Measurements from ENCODE around the gene DAB2.

Gene DAB2

DNA sequence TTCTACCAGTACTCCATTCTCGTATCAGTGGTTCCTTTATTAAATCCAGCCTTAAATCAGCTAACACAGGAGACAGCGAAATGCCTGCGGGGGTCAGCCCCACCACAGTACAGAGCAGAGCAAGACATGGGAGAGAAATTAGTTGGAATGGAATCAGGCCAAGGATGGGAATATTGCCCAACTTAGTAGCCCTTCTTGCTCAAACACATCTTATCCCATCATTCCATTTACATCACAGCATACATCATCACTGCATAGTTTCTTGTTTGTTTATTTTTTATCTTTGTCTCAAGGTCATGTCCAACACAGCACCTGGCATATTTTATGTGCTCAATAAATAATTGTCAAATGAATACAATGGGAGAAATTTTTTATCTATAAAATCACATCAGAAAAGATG lies 34.3 kb upstream of the DAB2 start:
- Histone ChIP-seq H3K9me2 (replicated peaks; ENCODE audit: insufficient read depth, low read length) (no peaks in the 10 kb centered on the region), H3K4me3 (ENCODE audit: insufficient read depth, low read length, poor library complexity, severe bottlenecking) (no peak overlapping the region), H3K79me2 (ENCODE audit: insufficient read depth, low read length) (no peaks in the 10 kb centered on the region), H3K4me2 (ENCODE audit: low read depth, low read length, poor library complexity, severe bottlenecking) (no peak overlapping the region), H4K20me1 (ENCODE audit: low read depth, low read length) (no peaks in the 10 kb centered on the region), H3K9ac (ENCODE audit: low read length) (no peak overlapping the region), H3K27me3 (ENCODE audit: low read length) (no peaks in the 10 kb centered on the region), H3F3A (ENCODE audit: insufficient read depth) (no peaks in the 10 kb centered on the region), H3K36me3 (ENCODE audit: low read length) (no peaks in the 10 kb centered on the region), H2AFZ (ENCODE audit: low read depth, low read length, severe bottlenecking) (no peak overlapping the region), H3K9me3 (ENCODE audit: insufficient read depth, low read length) (no peaks in the 10 kb centered on the region), H3K27ac (ENCODE audit: low read depth, low read length) (no peak overlapping the region)
- TF ChIP-seq, protein P1, sequence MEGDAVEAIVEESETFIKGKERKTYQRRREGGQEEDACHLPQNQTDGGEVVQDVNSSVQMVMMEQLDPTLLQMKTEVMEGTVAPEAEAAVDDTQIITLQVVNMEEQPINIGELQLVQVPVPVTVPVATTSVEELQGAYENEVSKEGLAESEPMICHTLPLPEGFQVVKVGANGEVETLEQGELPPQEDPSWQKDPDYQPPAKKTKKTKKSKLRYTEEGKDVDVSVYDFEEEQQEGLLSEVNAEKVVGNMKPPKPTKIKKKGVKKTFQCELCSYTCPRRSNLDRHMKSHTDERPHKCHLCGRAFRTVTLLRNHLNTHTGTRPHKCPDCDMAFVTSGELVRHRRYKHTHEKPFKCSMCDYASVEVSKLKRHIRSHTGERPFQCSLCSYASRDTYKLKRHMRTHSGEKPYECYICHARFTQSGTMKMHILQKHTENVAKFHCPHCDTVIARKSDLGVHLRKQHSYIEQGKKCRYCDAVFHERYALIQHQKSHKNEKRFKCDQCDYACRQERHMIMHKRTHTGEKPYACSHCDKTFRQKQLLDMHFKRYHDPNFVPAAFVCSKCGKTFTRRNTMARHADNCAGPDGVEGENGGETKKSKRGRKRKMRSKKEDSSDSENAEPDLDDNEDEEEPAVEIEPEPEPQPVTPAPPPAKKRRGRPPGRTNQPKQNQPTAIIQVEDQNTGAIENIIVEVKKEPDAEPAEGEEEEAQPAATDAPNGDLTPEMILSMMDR (IDR thresholded peaks at IDR 0.05; ENCODE audit: insufficient read depth, low read length, poor library complexity, severe bottlenecking), result no peak
- TF ChIP-seq EZH2phosphoT487 (conservative IDR thresholded peaks at IDR 0.05; ENCODE audit: low read length), result no peak

DNA sequence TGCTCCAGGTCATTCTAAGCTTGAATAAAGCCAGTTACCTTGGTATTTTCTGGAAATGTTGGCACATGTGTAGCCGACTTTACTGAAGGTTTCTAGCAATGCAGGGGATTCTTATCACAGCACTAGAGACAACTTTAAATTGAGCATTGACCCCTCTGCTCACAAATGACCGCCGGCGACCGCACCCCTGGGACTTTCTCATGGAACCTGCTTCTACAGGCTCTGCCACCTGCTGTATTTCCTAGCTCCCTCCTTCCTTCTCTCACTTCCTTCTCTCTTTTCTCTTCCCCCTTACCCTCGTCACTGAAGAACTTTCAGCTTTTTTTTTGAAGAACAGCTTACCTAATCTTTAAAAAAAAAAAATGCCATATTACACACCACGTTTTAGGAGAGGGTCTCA lies 30.9 kb upstream of the DAB2 start:
- Histone ChIP-seq H3F3A (ENCODE audit: insufficient read depth) (no peaks in the 10 kb centered on the region), H3K4me2 (ENCODE audit: low read depth, low read length, poor library complexity, severe bottlenecking) (no peak overlapping the region), H3K36me3 (ENCODE audit: low read length) (no peaks in the 10 kb centered on the region), H4K20me1 (ENCODE audit: low read depth, low read length) (no peaks in the 10 kb centered on the region), H3K79me2 (ENCODE audit: insufficient read depth, low read length) (no peaks in the 10 kb centered on the region), H3K9me2 (replicated peaks; ENCODE audit: insufficient read depth, low read length) (no peaks in the 10 kb centered on the region), H3K9me3 (ENCODE audit: insufficient read depth, low read length) (no peaks in the 10 kb centered on the region), H2AFZ (ENCODE audit: low read depth, low read length, severe bottlenecking) (no peak overlapping the region), H3K27me3 (ENCODE audit: low read length) (no peaks in the 10 kb centered on the region), H3K27ac (ENCODE audit: low read depth, low read length) (no peak overlapping the region), H3K9ac (ENCODE audit: low read length) (no peak overlapping the region), H3K4me3 (ENCODE audit: insufficient read depth, low read length, poor library complexity, severe bottlenecking) (no peak overlapping the region)
- no peak for TF ChIP-seq EZH2phosphoT487 (conservative IDR thresholded peaks at IDR 0.05; ENCODE audit: low read length)
- TF ChIP-seq, protein P1 (IDR thresholded peaks at IDR 0.05; ENCODE audit: insufficient read depth, low read length, poor library complexity, severe bottlenecking), result no peak

DNA sequence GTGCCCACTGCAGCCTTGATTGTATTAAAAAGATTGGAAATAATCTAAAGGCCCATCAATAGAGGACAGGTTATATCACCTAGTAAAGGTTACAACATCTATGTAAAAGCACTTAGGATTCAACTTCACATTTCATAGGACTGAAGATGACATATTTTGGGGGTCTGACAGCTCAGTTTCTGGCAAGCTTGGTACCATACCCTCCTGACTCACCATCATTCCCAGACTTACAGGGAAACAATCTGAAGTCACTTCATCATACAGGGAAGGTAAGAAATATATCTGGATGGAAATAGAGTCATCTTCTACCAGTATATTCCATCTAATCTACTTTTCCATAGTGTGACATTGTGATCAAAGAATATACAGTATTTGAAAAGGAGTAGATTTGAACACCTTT lies 28.8 kb upstream of the DAB2 start:
- H3K27me3 ChIP-seq (ENCODE audit: low read length), result no peaks in the 10 kb centered on the region
- H3K36me3 ChIP-seq (ENCODE audit: low read length), result no peaks in the 10 kb centered on the region
- H3K9me3 ChIP-seq (ENCODE audit: insufficient read depth, low read length), result no peaks in the 10 kb centered on the region
- TF ChIP-seq EZH2phosphoT487 (conservative IDR thresholded peaks at IDR 0.05; ENCODE audit: low read length), result no peak
- TF ChIP-seq, protein P1 (IDR thresholded peaks at IDR 0.05; ENCODE audit: insufficient read depth, low read length, poor library complexity, severe bottlenecking), result no peak
- H3K79me2 ChIP-seq (ENCODE audit: insufficient read depth, low read length), result no peaks in the 10 kb centered on the region
- H3K9me2 ChIP-seq (replicated peaks; ENCODE audit: insufficient read depth, low read length), result no peaks in the 10 kb centered on the region
- no peak overlapping the region for H3K9ac ChIP-seq (ENCODE audit: low read length)
- no peaks in the 10 kb centered on the region for H4K20me1 ChIP-seq (ENCODE audit: low read depth, low read length)
- H2AFZ ChIP-seq (ENCODE audit: low read depth, low read length, severe bottlenecking), result no peak overlapping the region
- no peak overlapping the region for H3K27ac ChIP-seq (ENCODE audit: low read depth, low read length)
- no peak overlapping the region for H3K4me3 ChIP-seq (ENCODE audit: insufficient read depth, low read length, poor library complexity, severe bottlenecking)
- no peak overlapping the region for H3K4me2 ChIP-seq (ENCODE audit: low read depth, low read length, poor library complexity, severe bottlenecking)
- H3F3A ChIP-seq (ENCODE audit: insufficient read depth), result no peaks in the 10 kb centered on the region

Data from SU-DHL-6 (cell line).